Activated CD4-positive, alpha-beta T cell treated with anti-CD3 and anti-CD28 coated beads for 36 hours (primary cell): ENCODE results near the gene MLX. TPM values are rescaled to one million over a fixed set of nuclear protein-coding genes. Genes with fewer than 3 reads are reported as not detected.
"Not testable (repeated sequence)": the region's sequence is repeated elsewhere in the genome, so short reads cannot be mapped to it uniquely, and the experiment has no call there.

Experiments
- ATAC-seq: fragments of 200-7000 bp; cut with Tn5 transposase; one replicate; pipeline ENCODE4 v1.10.0; 2021; ENCODE audit warnings: mild to moderate bottlenecking, moderate library complexity
- CTCF ChIA-PET: fragments of 350-600 bp; sonication (Branson Sonifier 250); formaldehyde crosslinking; loops from one replicate; lab custom pipeline; 2021; ENCODE audit warnings: antibody characterized with exemption; lab: Charles Lee
- POLR2A ChIA-PET: fragments of 350-600 bp; sonication (Branson Sonifier 250); formaldehyde crosslinking; loops from one replicate; lab custom pipeline; 2021; ENCODE audit warnings: antibody characterized with exemption, inconsistent platforms; lab: Charles Lee
- DNase-seq: peaks from one replicate; pipeline ENCODE4 v3.0.0-alpha.2; 2020
- H3K27ac Mint-ChIP-seq: one replicate; pipeline ENCODE4 v1.8.0; 2021; ENCODE audit warnings: mixed read lengths
- H3K27me3 Mint-ChIP-seq: one replicate; pipeline ENCODE4 v1.8.0; 2021; ENCODE audit warnings: mixed read lengths
- H3K36me3 Mint-ChIP-seq: one replicate; pipeline ENCODE4 v1.8.0; 2021; ENCODE audit warnings: low read depth, mixed read lengths
- H3K4me1 Mint-ChIP-seq: one replicate; pipeline ENCODE4 v1.8.0; 2021; ENCODE audit warnings: mixed read lengths
- H3K4me3 Mint-ChIP-seq: one replicate; pipeline ENCODE4 v1.8.0; 2021; ENCODE audit warnings: mild to moderate bottlenecking, moderate library complexity, mixed read lengths
- H3K9me3 Mint-ChIP-seq: one replicate; pipeline ENCODE4 v1.8.0; 2021; ENCODE audit warnings: low read depth, mixed read lengths
- intact Hi-C, 2 experiments: fragments of 100-400 bp; cut with DNase I in 1 of 2; cut with micrococcal nuclease in 1 of 2; formaldehyde crosslinking; loops; one replicate each; pipeline versions ENCODE4 v1.14.2 to v1.15.1; 2022 to 2024; cut with DNase I, micrococcal nuclease
- total RNA-seq, 2 experiments: library from RNA; stranded (reverse); gene quantifications; one replicate each; pipeline ENCODE4 v1.2.3, GENCODE V29; 2021

Gene MLX
- total RNA-seq, 2 experiments from 2014 or later = 38.7 to 40.7 TPM

DNA sequence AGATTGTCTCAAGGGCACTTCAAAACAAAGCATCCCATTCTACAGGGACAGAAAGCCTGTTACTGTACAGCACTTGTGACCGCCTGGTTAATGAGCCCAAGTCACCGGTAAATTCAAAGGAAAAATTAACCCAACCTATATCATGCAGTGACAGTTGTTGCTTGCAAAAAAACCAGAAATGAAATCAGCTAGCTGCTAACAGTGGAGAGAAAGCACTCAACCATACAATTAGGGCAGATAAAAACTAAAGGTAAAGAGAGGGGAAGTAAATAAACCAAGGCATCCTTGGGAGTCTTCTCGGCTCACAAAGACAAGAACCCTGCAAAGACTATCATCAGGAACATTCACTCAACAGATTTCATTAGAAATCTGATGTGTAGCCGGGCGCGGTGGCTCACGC is 36.4 kb downstream of the MLX start:
- DNase-seq (no peak), ATAC-seq (no peak)
- intact Hi-C loops = no loop called here
- Mint-ChIP-seq H3K27ac (no peak overlapping the region), H3K4me1 (peaks cover 58% of the 10 kb centered on the region), H3K4me3 (no peak overlapping the region), H3K36me3 (peaks cover 10% of the 10 kb centered on the region), H3K27me3 (no peaks in the 10 kb centered on the region), H3K9me3 (no peaks in the 10 kb centered on the region)
- POLR2A ChIA-PET = no interaction called here
- CTCF ChIA-PET = no interaction called here

GRCh38 chr17:42607769-42608168 is 40.9 kb downstream of the MLX start:
- ATAC-seq = no peak
- peaks cover 15% of the 10 kb centered on the region for H3K36me3 Mint-ChIP-seq
- intact Hi-C loops = loop anchor here (2.0 to 5.0 kb wide), 3 partner anchors 31 to 320 kb away; partner anchors contain the start of genes MLX (in 1 of the 2), PSMC3IP (in 1 of the 2) and STAT5A (in 1 of the 2)

GRCh38 chr17:42608305-42609181 is 41.6 kb downstream of the MLX start:
- H3K36me3 Mint-ChIP-seq = peaks cover 11% of the 10 kb centered on the region
- H3K4me3 Mint-ChIP-seq = peak overlapping the region; percentile 95
- no peaks in the 10 kb centered on the region for H3K9me3 Mint-ChIP-seq
- peak; percentile 58 for ATAC-seq
- peak overlapping the region; percentile 97 for H3K27ac Mint-ChIP-seq
- intact Hi-C loops = loop anchor here (1.0 to 5.0 kb wide), 16 partner anchors 31 to 642 kb away; partner anchors contain the start of genes PSMC3IP (in 2 of the 2), AARSD1 (in 1 of the 2), BECN1 (in 1 of the 2) and BRCA1 (in 1 of the 2)
- peaks cover 40% of the 10 kb centered on the region for H3K4me1 Mint-ChIP-seq
- no peaks in the 10 kb centered on the region for H3K27me3 Mint-ChIP-seq
- DNase-seq = peak; percentile 43
- CTCF ChIA-PET = interaction anchor here (0.7 to 6.5 kb wide), 19 partner anchors 8 to 591 kb away, joined by 3 to 80 read pairs (median 3); partner anchors contain the start of genes BECN1, PLEKHH3, PSMC3IP and RPL27
- POLR2A ChIA-PET = interaction anchor here (0.6 to 1.5 kb wide), 11 partner anchors 10 to 849 kb away, joined by 3 to 8 read pairs (median 4); partner anchors contain the start of genes BECN1, CNTNAP1 and PSMC3IP

More at GRCh38 chr17:42607769-42608168, 40.9 kb downstream of the MLX start:
- Mint-ChIP-seq H3K27ac (peak overlapping the region; percentile 97), H3K27me3 (no peaks in the 10 kb centered on the region), H3K9me3 (no peaks in the 10 kb centered on the region), H3K4me3 (peak overlapping the region; percentile 95), H3K4me1 (peaks cover 47% of the 10 kb centered on the region)
- no peak for DNase-seq
- CTCF ChIA-PET = interaction anchor here (0.8 to 6.5 kb wide), 11 partner anchors 8 to 156 kb away, joined by 3 to 80 read pairs (median 4); partner anchors contain the start of gene PSMC3IP
- POLR2A ChIA-PET = interaction anchor here (0.6 to 1.2 kb wide), 3 partner anchors 29 to 850 kb away, joined by 3 to 7 read pairs (median 4); partner anchors contain the start of gene BECN1

GRCh38 chr17:42609182-42609813 is 42.4 kb downstream of the MLX start, which contains the start of the genes RETREG3 and TUBG1:
RETREG3 (minus strand) TSS chr17:42609374; CDS start chr17:42609324, 50 bp downstream.
TUBG1 (plus strand) TSS chr17:42609683; CDS start chr17:42609738, 55 bp downstream.
- ATAC-seq (peak; percentile 92), DNase-seq (peak; percentile 100)
- intact Hi-C loops = loop anchor here (1.0 to 5.0 kb wide), 16 partner anchors 32 to 643 kb away; partner anchors contain the start of genes PSMC3IP (in 2 of the 2), AARSD1 (in 1 of the 2), BECN1 (in 1 of the 2) and BRCA1 (in 1 of the 2)
- POLR2A ChIA-PET = interaction anchor here (0.7 to 1.5 kb wide), 9 partner anchors 9 to 758 kb away, joined by 3 to 9 read pairs (median 4); partner anchors contain the start of genes CNTNAP1, PSMC3IP and TUBG2
- Mint-ChIP-seq H3K27me3 (no peaks in the 10 kb centered on the region), H3K4me3 (peak within 1 kb of the TSS; percentile 95), H3K36me3 (peaks cover 16% of the 10 kb centered on the region), H3K4me1 (peaks cover 35% of the 10 kb centered on the region), H3K27ac (peak within 1 kb of the TSS; percentile 97), H3K9me3 (no peaks in the 10 kb centered on the region)
- CTCF ChIA-PET = interaction anchor here (0.6 to 6.5 kb wide), 15 partner anchors 11 to 591 kb away, joined by 3 to 80 read pairs (median 3); partner anchors contain the start of genes BECN1, PLEKHH3, PSMC3IP and RPL27

- POLR2A ChIA-PET = interaction anchor here (0.7 to 1.5 kb wide), 6 partner anchors 32 to 758 kb away, joined by 3 to 9 read pairs (median 5); partner anchors contain the start of genes PSMC3IP and TUBG2
- H3K9me3 Mint-ChIP-seq, H3K27me3 Mint-ChIP-seq, ATAC-seq: not testable (repeated sequence)
- peaks cover 21% of the 10 kb centered on the region for H3K36me3 Mint-ChIP-seq
- intact Hi-C loops = loop anchor here (1.0 to 5.0 kb wide), 16 partner anchors 33 to 644 kb away; partner anchors contain the start of genes PSMC3IP (in 2 of the 2), AARSD1 (in 1 of the 2), BECN1 (in 1 of the 2) and BRCA1 (in 1 of the 2)
- CTCF ChIA-PET = interaction anchor here (0.6 to 6.5 kb wide), 9 partner anchors 32 to 564 kb away, joined by 3 to 80 read pairs (median 3); partner anchors contain the start of genes BECN1, PSMC3IP and RPL27
- peak; percentile 41 for DNase-seq
- H3K4me3 Mint-ChIP-seq = peak overlapping the region; percentile 95
- H3K4me1 Mint-ChIP-seq = peaks cover 29% of the 10 kb centered on the region
- peak overlapping the region; percentile 97 for H3K27ac Mint-ChIP-seq
These were observed 43.2 kb downstream of the MLX start for GRCh38 chr17:42609814-42610801.

DNA sequence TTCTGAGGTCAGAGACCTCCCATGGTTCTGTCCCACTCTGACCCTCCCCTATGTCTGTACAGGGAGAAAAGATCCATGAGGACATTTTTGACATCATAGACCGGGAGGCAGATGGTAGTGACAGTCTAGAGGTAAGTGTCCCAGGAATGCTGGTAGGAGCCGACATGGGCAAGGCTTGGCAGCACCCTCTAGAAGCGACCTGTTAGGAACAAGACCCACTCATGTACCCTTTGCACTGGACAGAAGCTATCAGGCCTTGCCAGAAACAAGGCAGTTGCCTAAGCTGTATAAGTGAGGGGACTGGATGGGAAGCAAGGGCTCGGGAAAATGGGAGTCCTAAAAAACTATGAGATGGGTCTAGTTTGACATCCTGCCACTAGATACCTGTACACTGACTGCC is 45.1 kb downstream of the MLX start:
- no peak for ATAC-seq
- Mint-ChIP-seq H3K4me1 (peaks cover 10% of the 10 kb centered on the region), H3K4me3 (no peak overlapping the region), H3K36me3 (peaks cover 28% of the 10 kb centered on the region), H3K27me3 (no peaks in the 10 kb centered on the region), H3K27ac (no peak overlapping the region), H3K9me3 (no peaks in the 10 kb centered on the region)
- ChIA-PET CTCF (interaction anchor here (1.2 kb wide), 1 partner anchor 33 kb away, joined by 4 read pairs; no protein-coding TSS in a partner anchor), POLR2A (interaction anchor here (0.6 to 0.8 kb wide), 2 partner anchors 33 to 72 kb away, joined by 3 read pairs; no protein-coding TSS in a partner anchor)
- intact Hi-C loops = no loop called here
- no peak for DNase-seq

DNA sequence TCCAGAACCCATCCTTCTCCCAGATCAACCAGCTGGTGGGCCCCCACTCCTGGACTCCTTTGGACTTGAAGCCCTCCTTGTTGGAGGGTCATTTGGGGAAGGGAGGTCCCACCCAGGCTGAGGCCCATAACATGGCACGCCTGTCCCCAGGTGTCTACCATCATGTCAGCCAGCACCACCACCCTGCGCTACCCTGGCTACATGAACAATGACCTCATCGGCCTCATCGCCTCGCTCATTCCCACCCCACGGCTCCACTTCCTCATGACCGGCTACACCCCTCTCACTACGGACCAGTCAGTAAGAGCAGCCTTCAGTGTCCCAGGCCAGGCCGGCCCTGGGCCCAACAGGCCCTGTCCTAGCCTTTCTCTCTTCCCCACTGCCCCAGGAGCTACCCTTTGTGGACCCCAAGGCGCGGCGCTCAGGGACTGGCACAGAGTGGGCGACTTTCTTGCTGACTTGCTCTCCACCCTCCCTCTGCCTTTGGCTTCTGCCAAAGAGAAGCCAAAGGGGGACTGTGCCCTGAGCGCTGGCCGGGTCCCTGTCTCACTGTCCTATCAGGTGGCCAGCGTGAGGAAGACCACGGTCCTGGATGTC is 46.9 kb downstream of the MLX start:
- H3K9me3 Mint-ChIP-seq = no peaks in the 10 kb centered on the region
- ATAC-seq (no peak), DNase-seq (no peak)
- H3K4me1 Mint-ChIP-seq = no peaks in the 10 kb centered on the region
- CTCF ChIA-PET = interaction anchor here (0.9 kb wide), 1 partner anchor 60 kb away, joined by 3 read pairs; no protein-coding TSS in a partner anchor
- no peak overlapping the region for H3K27ac Mint-ChIP-seq
- intact Hi-C loops = no loop called here
- POLR2A ChIA-PET = no interaction called here
- H3K4me3 Mint-ChIP-seq = no peak overlapping the region
- peaks cover 28% of the 10 kb centered on the region for H3K36me3 Mint-ChIP-seq
- H3K27me3 Mint-ChIP-seq = no peaks in the 10 kb centered on the region

DNA sequence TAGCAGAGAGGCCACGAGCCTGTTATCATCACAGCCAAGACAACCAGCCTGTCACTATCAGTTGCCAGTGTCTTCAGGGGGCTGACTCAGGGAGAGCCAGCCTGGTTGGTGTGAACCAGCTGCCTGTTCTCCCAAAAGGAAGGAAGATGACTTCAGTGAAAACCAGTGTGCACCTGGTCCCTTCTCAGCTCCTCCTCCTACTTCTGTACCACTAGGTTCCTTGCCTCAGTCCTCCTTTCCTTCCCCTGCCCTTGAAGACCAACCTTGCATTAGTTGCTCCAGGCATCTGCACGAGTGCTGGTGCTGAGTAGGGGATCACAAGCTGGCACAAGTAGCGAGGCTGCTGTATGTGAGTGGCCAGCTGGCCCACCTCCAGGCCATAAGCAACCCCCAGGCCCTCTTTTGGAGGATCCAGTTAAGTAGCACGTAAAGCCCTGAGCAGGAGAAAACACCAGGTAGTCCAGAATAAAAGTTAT is 51.1 kb downstream of the MLX start:
- Mint-ChIP-seq H3K27me3 (no peaks in the 10 kb centered on the region), H3K9me3 (no peaks in the 10 kb centered on the region), H3K27ac (no peak overlapping the region), H3K4me1 (no peaks in the 10 kb centered on the region), H3K4me3 (no peak overlapping the region), H3K36me3 (peaks cover 23% of the 10 kb centered on the region)
- ChIA-PET POLR2A (interaction anchor here (0.8 kb wide), 1 partner anchor 9 kb away, joined by 3 read pairs; no protein-coding TSS in a partner anchor), CTCF (interaction anchor here (0.5 to 1.2 kb wide), 3 partner anchors 10 to 29 kb away, joined by 3 to 4 read pairs (median 3); no protein-coding TSS in a partner anchor)
- no peak for ATAC-seq
- no peak for DNase-seq
- intact Hi-C loops = no loop called here
